HepG2 (cell line): ENCODE data around the gene VKORC1. TPM values are rescaled to one million over a fixed set of nuclear protein-coding genes. Genes with fewer than 3 reads are reported as not detected.

Source experiments
- ATAC-seq: fragments of 200-7000 bp; cut with Tn5 transposase; 3 replicates; pipeline ENCODE4 v1.9.1; 2020; ENCODE audit warnings: mild to moderate bottlenecking, moderate library complexity
- BruUV-seq: library from RNA; stranded (reverse); fragments of 400-500 nt; replicated peaks from 2 replicates; lab custom pipeline; 2021; lab: Mats Ljungman, UMichigan
- CTCF ChIA-PET: fragments of 300-600 bp; formaldehyde crosslinking; extraction: SDS; loops from one replicate; lab custom pipeline; 2021; ENCODE audit warnings: low total read pairs, inconsistent platforms, low intra/inter-chr PET ratio; lab: Yijun Ruan, JAX
- POLR2A ChIA-PET: fragments of 350-600 bp; sonication (Branson Sonifier 250); formaldehyde crosslinking; loops from one replicate; lab custom pipeline; 2020; ENCODE audit warnings: antibody characterized with exemption, inconsistent platforms; lab: Yijun Ruan, JAX
- DNase-seq: peaks from one replicate; pipeline ENCODE4 v3.0.0-alpha.2; 2015; ENCODE audit warnings: low spot score
- FAIRE-seq: peaks from 3 replicates; lab custom pipeline; 2011; peaks lifted over from hg19 to GRCh38; lab: Jason Lieb, UNC
- H2AFZ ChIP-seq: one replicate; pipeline ENCODE4 v1.6.1; 2011; ENCODE audit warnings: low read length, inconsistent platforms
- H3K27ac ChIP-seq: fragments of 300-600 bp; 3 replicates; pipeline ENCODE4 v1.8.0; 2011; ENCODE audit warnings: mixed run types, mild to moderate bottlenecking, mixed read lengths, low read length, inconsistent platforms; ENCODE audit not compliant: insufficient read depth; ENCODE audit errors: extremely low read length
- H3K27me3 ChIP-seq, 2 experiments: fragments of 200-600 bp in 1 of 2; 2 replicates in 1 of 2; 3 replicates in 1 of 2; pipeline versions ENCODE4 v1.6.0 to v1.8.0; 2011; ENCODE audit warnings: low read length in 2 of 2, mild to moderate bottlenecking in 2 of 2, moderate library complexity in 2 of 2, inconsistent platforms in 1 of 2; ENCODE audit not compliant: insufficient read depth in 2 of 2, control insufficient read depth in 1 of 2
- H3K36me3 ChIP-seq, 2 experiments: fragments of 200-600 bp in 1 of 2; replicated peaks in 1 of 2; 2 replicates in 1 of 2; 3 replicates in 1 of 2; pipeline versions ENCODE4 v1.5.1 to v1.8.0; 2011; ENCODE audit warnings: low read length in 2 of 2, inconsistent platforms in 1 of 2; ENCODE audit not compliant: insufficient read depth in 2 of 2, control insufficient read depth in 1 of 2
- H3K4me1 ChIP-seq: 2 replicates; pipeline ENCODE4 v1.5.1; 2012; ENCODE audit warnings: low read length, inconsistent platforms; ENCODE audit not compliant: insufficient read depth
- H3K4me2 ChIP-seq: 2 replicates; pipeline ENCODE4 v1.6.0; 2011; ENCODE audit warnings: low read depth, low read length, inconsistent platforms
- H3K4me3 ChIP-seq, 3 experiments: fragments of 200-600 bp in 1 of 3; sonication (generic), shearing (Covaris generic) in 1 of 3; replicated peaks in 1 of 3; 2 replicates each; pipeline ENCODE4 v1.5.1; 2011 to 2016; ENCODE audit warnings: low read length in 3 of 3, inconsistent platforms in 2 of 3, low read depth in 2 of 3, mild to moderate bottlenecking in 2 of 3, control low read depth in 1 of 3, mixed read lengths in 1 of 3; ENCODE audit not compliant: insufficient read depth in 1 of 3
- H3K79me2 ChIP-seq: one replicate; pipeline ENCODE4 v1.6.1; 2011; ENCODE audit warnings: low read length, inconsistent platforms; ENCODE audit not compliant: insufficient read depth
- H3K9ac ChIP-seq: 2 replicates; pipeline ENCODE4 v1.6.0; 2011; ENCODE audit warnings: mild to moderate bottlenecking, low read depth, low read length, inconsistent platforms; ENCODE audit not compliant: insufficient read depth
- H3K9me3 ChIP-seq: 2 replicates; pipeline ENCODE4 v1.5.1; 2012; ENCODE audit warnings: mild to moderate bottlenecking, low read length
- H4K20me1 ChIP-seq: 2 replicates; pipeline ENCODE4 v1.6.0; 2011; ENCODE audit warnings: inconsistent platforms, mild to moderate bottlenecking, low read length, moderate library complexity; ENCODE audit not compliant: insufficient read depth
- AGO2 ChIP-seq: fragments of 200-400 bp; formaldehyde crosslinking; optimal IDR thresholded peaks from 2 replicates; pipeline ENCODE3; 2017; ENCODE audit warnings: mild to moderate bottlenecking, low read depth, low read length, moderate library complexity
- BRCA1 ChIP-seq: sonication (generic); formaldehyde crosslinking; IDR thresholded peaks from 2 replicates; pipeline ENCODE4 v1.4.0; 2020; ENCODE audit warnings: missing genetic modification reagents
- ELF1 ChIP-seq: sonication (generic); formaldehyde crosslinking; IDR thresholded peaks from 2 replicates; pipeline ENCODE4 v1.4.0; 2020; ENCODE audit warnings: missing genetic modification reagents
- ELF3 ChIP-seq: IDR thresholded peaks from 2 replicates; pipeline ENCODE4 v1.6.1; 2016; ENCODE audit warnings: missing genetic modification reagents, missing compliant biosample characterization
- GATAD2A ChIP-seq: IDR thresholded peaks from 2 replicates; pipeline ENCODE4 v1.6.1; 2016
- PHB2 ChIP-seq: fragments of 450-650 bp; IDR thresholded peaks from 2 replicates; pipeline ENCODE4 v1.6.1; 2018; ENCODE audit not compliant: partially characterized antibody
- SIN3A ChIP-seq: IDR thresholded peaks from 2 replicates; pipeline ENCODE4 v1.6.1; 2011; ENCODE audit warnings: low read depth, mild to moderate bottlenecking, control low read depth, low read length, borderline replicate concordance
- TCF7L2 ChIP-seq: IDR thresholded peaks from 2 replicates; pipeline ENCODE4 v1.6.1; 2011; ENCODE audit warnings: mild to moderate bottlenecking, low read depth, low read length, moderate library complexity
- U2AF1 ChIP-seq: fragments of 200-400 bp; formaldehyde crosslinking; optimal IDR thresholded peaks from 2 replicates; pipeline ENCODE3; 2017; ENCODE audit warnings: mild to moderate bottlenecking, low read depth, low read length
- ZBTB37 ChIP-seq: sonication (generic); formaldehyde crosslinking; IDR thresholded peaks from 2 replicates; pipeline ENCODE4 v1.4.0; 2020; ENCODE audit warnings: mild to moderate bottlenecking, missing genetic modification reagents
- ZNF44 ChIP-seq: sonication (generic); formaldehyde crosslinking; IDR thresholded peaks from 2 replicates; pipeline ENCODE4 v1.5.1; 2020; ENCODE audit warnings: mild to moderate bottlenecking, missing genetic modification reagents
- WGBS: methylation state at CpG from one replicate; pipeline ENCODE4 v1.1.6; 2017; ENCODE audit warnings: low lambda C conversion rate; 5-methylcytosine and 5-hydroxymethylcytosine counted together
- in situ Hi-C: cut with HindIII; loops from 2 replicates; pipeline ENCODE4 v1.10.0; 2017; ENCODE audit warnings: low pct_unique_long_range_greater_than_20kb; ENCODE audit not compliant: extremely low pct_ligation_motif_present
- intact Hi-C: fragments of 100-400 bp; cut with micrococcal nuclease; formaldehyde crosslinking; loops from one replicate; pipeline ENCODE4 v1.10.0; 2022; ENCODE audit not compliant: unreplicated experiment
- polyA plus RNA-seq, 8 experiments: library from polyadenylated mRNA; depleted of rRNA in 3 of 8; stranded (reverse) in 7 of 8; unstranded in 1 of 8; fragments of >200 nt; fragmentation: Illumina TruSeq in 4 of 8; extraction: Trizol in 4 of 8; gene quantifications; 2 replicates each; pipeline versions ENCODE4 v1.2.1 to v1.2.3, GENCODE V29; 2011 to 2016; ENCODE audit warnings: low read depth in 4 of 8, missing spikeins in 1 of 8, mixed read lengths in 1 of 8; ENCODE audit not compliant: insufficient read depth in 1 of 8
- total RNA-seq, 5 experiments: library from RNA; depleted of rRNA; stranded (reverse); fragments of >200 nt; fragmentation: Illumina TruSeq; extraction: Trizol; gene quantifications; 2 replicates each; pipeline ENCODE4 v1.2.3, GENCODE V29; 2016; ENCODE audit warnings: low read depth in 1 of 5
- TF ChIP-seq, protein P1 (sequence below): sonication (generic); formaldehyde crosslinking; IDR thresholded peaks from 2 replicates; pipeline ENCODE4 v1.4.0; 2020; ENCODE audit warnings: mild to moderate bottlenecking, low read depth, missing genetic modification reagents
- TF ChIP-seq, protein P2 (sequence below): sonication (generic); formaldehyde crosslinking; conservative IDR thresholded peaks from 2 replicates; pipeline ENCODE4 v1.4.0; 2020; ENCODE audit warnings: missing genetic modification reagents

Gene VKORC1
- total and polyA plus RNA-seq, 2 of the 13 experiments (the other 11 are each of a cell fraction or from before 2014, with no cell fraction given): 141 to 615 TPM

DNA sequence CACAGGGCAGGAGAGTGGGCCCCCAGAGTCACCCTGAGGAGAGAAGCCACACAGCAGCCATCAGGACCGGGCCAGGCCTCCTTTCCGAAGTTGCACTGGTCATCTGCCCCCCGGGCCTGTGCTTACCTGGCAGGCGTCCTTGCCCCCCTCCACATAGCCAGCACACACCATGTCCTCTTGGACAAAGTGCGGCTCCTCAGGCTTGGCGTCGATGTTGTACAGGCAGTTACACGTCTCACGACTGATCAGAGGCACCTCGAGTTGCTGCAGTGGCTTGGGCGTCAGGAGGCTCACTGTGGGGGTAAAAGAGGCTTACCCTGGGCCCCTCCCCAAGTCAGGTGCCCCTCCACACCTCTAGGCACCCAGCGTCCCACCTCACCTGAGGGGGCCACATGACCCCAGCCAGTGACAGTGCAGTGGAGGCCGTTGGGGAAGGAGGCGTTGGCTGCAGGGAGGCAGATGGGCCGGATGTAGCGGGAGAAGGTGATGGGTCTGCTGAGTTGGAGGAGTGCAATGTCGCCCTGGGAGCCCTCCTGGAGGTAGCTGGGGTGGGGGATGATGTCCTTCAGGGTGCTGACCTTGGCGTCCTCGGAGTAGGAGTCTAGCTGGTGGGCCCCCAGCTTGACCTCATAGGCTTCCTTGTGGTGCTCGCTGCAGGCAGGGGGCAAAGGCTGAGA is 37.8 kb upstream of the VKORC1 start:
- 96% methylated on average over 19 of the region's 20 CpGs for WGBS
- BruUV-seq: no TSS peak
- Histone ChIP-seq H3K79me2 (no peaks in the 10 kb centered on the region), H3K4me1 (peaks cover 30% of the 10 kb centered on the region), H2AFZ (no peak overlapping the region), H3K4me2 (no peak overlapping the region), H3K9ac (no peak overlapping the region), H3K27me3 (peaks cover 2 to 3% of the 10 kb centered on the region in 2 experiments; a peak in 2 of 5 replicates), H3K9me3 (no peaks in the 10 kb centered on the region), H3K27ac (no peak overlapping the region), H3K4me3 (no peak overlapping the region), H4K20me1 (no peaks in the 10 kb centered on the region), H3K36me3 (peaks cover 12 to 17% of the 10 kb centered on the region in 2 experiments; a peak in 4 of 5 replicates)
- TF ChIP-seq BRCA1 (no peak), AGO2 (peak; percentile 67)
- in situ Hi-C loops: no loop called here
- no peak for DNase-seq
- no peak for FAIRE-seq
- CTCF ChIA-PET: no interaction called here
- POLR2A ChIA-PET: interaction anchor here (0.9 to 1.7 kb wide), 3 partner anchors 10 to 19 kb away, joined by 3 to 8 read pairs (median 4); partner anchors contain the start of gene KAT8
- intact Hi-C loops: no loop called here
- no peak for ATAC-seq

DNA sequence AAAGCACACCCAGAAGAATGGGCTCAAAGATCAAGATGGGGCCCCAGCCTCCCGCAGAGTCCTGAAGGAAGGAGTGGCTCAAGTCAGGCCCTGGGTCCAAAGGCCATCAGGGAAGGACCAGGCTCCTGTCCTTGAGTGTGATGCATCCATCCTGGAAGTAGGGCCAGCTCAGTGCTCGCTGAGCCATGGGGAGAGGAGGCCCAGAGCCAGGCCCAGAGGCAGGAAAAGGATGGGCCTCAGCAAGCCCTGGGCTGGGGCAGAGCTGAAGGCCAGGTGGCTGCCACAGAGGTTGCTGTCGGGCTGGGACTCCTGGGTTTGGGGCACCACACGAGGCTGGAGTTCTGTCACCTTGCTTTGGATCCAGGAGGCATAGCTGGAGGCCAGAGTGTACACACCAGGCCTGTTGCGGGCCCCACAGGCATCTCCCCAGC is 37.3 kb upstream of the VKORC1 start:
- CTCF ChIA-PET: no interaction called here
- TF ChIP-seq SIN3A (no peak), TCF7L2 (no peak), GATAD2A (CRISPR knock-in tag) (no peak), ZBTB37 (CRISPR knock-in tag) (no peak), ELF1 (CRISPR knock-in tag) (no peak), U2AF1 (no peak), ZNF44 (CRISPR knock-in tag) (no peak), ELF3 (CRISPR knock-in tag) (no peak), PHB2 (no peak)
- TF ChIP-seq, protein P1, sequence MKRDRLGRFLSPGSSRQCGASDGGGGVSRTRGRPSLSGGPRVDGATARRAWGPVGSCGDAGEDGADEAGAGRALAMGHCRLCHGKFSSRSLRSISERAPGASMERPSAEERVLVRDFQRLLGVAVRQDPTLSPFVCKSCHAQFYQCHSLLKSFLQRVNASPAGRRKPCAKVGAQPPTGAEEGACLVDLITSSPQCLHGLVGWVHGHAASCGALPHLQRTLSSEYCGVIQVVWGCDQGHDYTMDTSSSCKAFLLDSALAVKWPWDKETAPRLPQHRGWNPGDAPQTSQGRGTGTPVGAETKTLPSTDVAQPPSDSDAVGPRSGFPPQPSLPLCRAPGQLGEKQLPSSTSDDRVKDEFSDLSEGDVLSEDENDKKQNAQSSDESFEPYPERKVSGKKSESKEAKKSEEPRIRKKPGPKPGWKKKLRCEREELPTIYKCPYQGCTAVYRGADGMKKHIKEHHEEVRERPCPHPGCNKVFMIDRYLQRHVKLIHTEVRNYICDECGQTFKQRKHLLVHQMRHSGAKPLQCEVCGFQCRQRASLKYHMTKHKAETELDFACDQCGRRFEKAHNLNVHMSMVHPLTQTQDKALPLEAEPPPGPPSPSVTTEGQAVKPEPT (CRISPR knock-in tag): no peak
- TF ChIP-seq, protein P2, sequence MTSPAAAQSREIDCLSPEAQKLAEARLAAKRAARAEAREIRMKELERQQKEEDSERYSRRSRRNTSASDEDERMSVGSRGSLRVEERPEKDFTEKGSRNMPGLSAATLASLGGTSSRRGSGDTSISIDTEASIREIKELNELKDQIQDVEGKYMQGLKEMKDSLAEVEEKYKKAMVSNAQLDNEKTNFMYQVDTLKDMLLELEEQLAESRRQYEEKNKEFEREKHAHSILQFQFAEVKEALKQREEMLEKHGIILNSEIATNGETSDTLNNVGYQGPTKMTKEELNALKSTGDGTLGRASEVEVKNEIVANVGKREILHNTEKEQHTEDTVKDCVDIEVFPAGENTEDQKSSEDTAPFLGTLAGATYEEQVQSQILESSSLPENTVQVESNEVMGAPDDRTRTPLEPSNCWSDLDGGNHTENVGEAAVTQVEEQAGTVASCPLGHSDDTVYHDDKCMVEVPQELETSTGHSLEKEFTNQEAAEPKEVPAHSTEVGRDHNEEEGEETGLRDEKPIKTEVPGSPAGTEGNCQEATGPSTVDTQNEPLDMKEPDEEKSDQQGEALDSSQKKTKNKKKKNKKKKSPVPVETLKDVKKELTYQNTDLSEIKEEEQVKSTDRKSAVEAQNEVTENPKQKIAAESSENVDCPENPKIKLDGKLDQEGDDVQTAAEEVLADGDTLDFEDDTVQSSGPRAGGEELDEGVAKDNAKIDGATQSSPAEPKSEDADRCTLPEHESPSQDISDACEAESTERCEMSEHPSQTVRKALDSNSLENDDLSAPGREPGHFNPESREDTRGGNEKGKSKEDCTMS (CRISPR knock-in tag): no peak

More for the DNA sequence above, 37.3 kb upstream of the VKORC1 start:
- Histone ChIP-seq H2AFZ (no peak overlapping the region), H3K27ac (no peak overlapping the region), H3K4me3 (no peak overlapping the region), H3K36me3 (peaks cover 17 to 18% of the 10 kb centered on the region in 2 experiments; a peak in 4 of 5 replicates), H3K27me3 (peaks cover 2 to 3% of the 10 kb centered on the region in 2 experiments; a peak in 2 of 5 replicates), H3K4me1 (peaks cover 30% of the 10 kb centered on the region), H3K79me2 (no peaks in the 10 kb centered on the region), H3K4me2 (no peak overlapping the region), H3K9ac (no peak overlapping the region), H4K20me1 (no peaks in the 10 kb centered on the region), H3K9me3 (no peaks in the 10 kb centered on the region)
- intact Hi-C loops (no loop called here), in situ Hi-C loops (no loop called here)
- BruUV-seq: no TSS peak
- DNase-seq: no peak
- ATAC-seq: no peak
- 78% methylated on average over 2 of the region's 5 CpGs for WGBS
- POLR2A ChIA-PET: interaction anchor here (0.9 to 1.7 kb wide), 2 partner anchors 14 to 18 kb away, joined by 3 to 8 read pairs; partner anchors contain the start of gene KAT8
- no peak for FAIRE-seq
